Raji (cell line): ENCODE data around the gene TTBK2.

Source experiments
- POLR2A ChIP-seq: IDR thresholded peaks from 2 replicates; pipeline ENCODE4 v1.6.1; 2011; ENCODE audit warnings: low read depth, low read length, control low read depth; ENCODE audit not compliant: insufficient read depth

TTBK2 gene

GRCh38 chr15:42920519-42921341, at the start of gene TTBK2:
TTBK2 (minus strand) TSS chr15:42920778; CDS start chr15:42878617, 42,161 bp downstream.
- TF ChIP-seq POLR2A: peak; percentile 72

- no peak for TF ChIP-seq POLR2A
These were observed 43.9 kb upstream of the TTBK2 start for GRCh38 chr15:42964476-42964875.

- no peak for TF ChIP-seq POLR2A
These were observed 34.9 kb upstream of the TTBK2 start for GRCh38 chr15:42955518-42955917.

GRCh38 chr15:42954291-42954690, 33.7 kb upstream of the TTBK2 start:
- TF ChIP-seq POLR2A: no peak

GRCh38 chr15:42940527-42940926, 19.9 kb upstream of the TTBK2 start:
- no peak for TF ChIP-seq POLR2A

- no peak for TF ChIP-seq POLR2A
These were observed 19.3 kb upstream of the TTBK2 start for GRCh38 chr15:42939841-42940240.

GRCh38 chr15:42937143-42937542, 16.6 kb upstream of the TTBK2 start:
- TF ChIP-seq POLR2A: no peak

GRCh38 chr15:42933886-42934667, 13.5 kb upstream of the TTBK2 start:
- TF ChIP-seq POLR2A: no peak

- TF ChIP-seq POLR2A: no peak
These were observed 12.4 kb upstream of the TTBK2 start for GRCh38 chr15:42932833-42933515.

GRCh38 chr15:42931702-42932486, 11.3 kb upstream of the TTBK2 start:
- TF ChIP-seq POLR2A: no peak

GRCh38 chr15:42929306-42929848, 8.8 kb upstream of the TTBK2 start:
- TF ChIP-seq POLR2A: no peak

GRCh38 chr15:42921342-42921731, 759 bp upstream of the TTBK2 start:
- TF ChIP-seq POLR2A: no peak

GRCh38 chr15:42919799-42920518, 619 bp downstream of the TTBK2 start:
- no peak for TF ChIP-seq POLR2A

- no peak for TF ChIP-seq POLR2A
These were observed 1.3 kb downstream of the TTBK2 start for GRCh38 chr15:42919308-42919707.
